Measurements from ENCODE around the gene UGT2B28.
"Not testable (repeated sequence)": the region's sequence is repeated elsewhere in the genome, so short reads cannot be mapped to it uniquely, and the experiment has no call there.

The UGT2B28 gene

GRCh38 chr4:69317669-69318298, 37.5 kb downstream of the UGT2B28 start:
- H3K9me3 ChIP-seq (ENCODE audit: low read depth, low read length); H3K27ac ChIP-seq; H3K9ac ChIP-seq (ENCODE audit: insufficient read length); DNase-seq (ENCODE audit: low read depth, low spot score); H3K36me3 ChIP-seq (ENCODE audit: insufficient read depth, low read length): not testable (repeated sequence)
- peak overlapping the region; percentile 36 for H3K4me3 ChIP-seq

- no peak for TF ChIP-seq EZH2 (IDR thresholded peaks at IDR 0.05)
- TF ChIP-seq FOXP2 (optimal IDR thresholded peaks at IDR 0.05; ENCODE audit: control extremely low read depth, extremely low read length, insufficient read depth) = no peak
- no peak for TF ChIP-seq POLR2AphosphoS5 (IDR thresholded peaks at IDR 0.05; ENCODE audit: borderline replicate concordance, low read depth, low read length)
- no peak for DNase-seq (ENCODE audit: low read depth, low spot score)
- Histone ChIP-seq H3K27ac (no peak overlapping the region), H3K9ac (ENCODE audit: insufficient read length) (no peak overlapping the region), H3K9me3 (ENCODE audit: low read depth, low read length) (no peaks in the 10 kb centered on the region), H3K4me3 (no peak overlapping the region), H3K36me3 (ENCODE audit: insufficient read depth, low read length) (no peaks in the 10 kb centered on the region)
These were observed 41.0 kb downstream of the UGT2B28 start for GRCh38 chr4:69321153-69321729.

GRCh38 chr4:69322055-69322454, 41.8 kb downstream of the UGT2B28 start:
- Histone ChIP-seq H3K9me3 (ENCODE audit: low read depth, low read length) (no peaks in the 10 kb centered on the region), H3K9ac (ENCODE audit: insufficient read length) (no peak overlapping the region), H3K36me3 (ENCODE audit: insufficient read depth, low read length) (no peaks in the 10 kb centered on the region), H3K4me3 (no peak overlapping the region), H3K27ac (no peak overlapping the region)
- DNase-seq (ENCODE audit: low read depth, low spot score) = no peak
- no peak for TF ChIP-seq EZH2 (IDR thresholded peaks at IDR 0.05)
- TF ChIP-seq FOXP2 (optimal IDR thresholded peaks at IDR 0.05; ENCODE audit: control extremely low read depth, extremely low read length, insufficient read depth) = no peak
- TF ChIP-seq POLR2AphosphoS5 (IDR thresholded peaks at IDR 0.05; ENCODE audit: borderline replicate concordance, low read depth, low read length) = no peak

- H3K9me3 ChIP-seq (ENCODE audit: low read depth, low read length) = no peaks in the 10 kb centered on the region
- no peak for DNase-seq (ENCODE audit: low read depth, low spot score)
- no peak for TF ChIP-seq POLR2AphosphoS5 (IDR thresholded peaks at IDR 0.05; ENCODE audit: borderline replicate concordance, low read depth, low read length)
- no peak for TF ChIP-seq FOXP2 (optimal IDR thresholded peaks at IDR 0.05; ENCODE audit: control extremely low read depth, extremely low read length, insufficient read depth)
- no peak for TF ChIP-seq EZH2 (IDR thresholded peaks at IDR 0.05)
- no peak overlapping the region for H3K27ac ChIP-seq
- no peaks in the 10 kb centered on the region for H3K36me3 ChIP-seq (ENCODE audit: insufficient read depth, low read length)
- H3K4me3 ChIP-seq = no peak overlapping the region
- no peak overlapping the region for H3K9ac ChIP-seq (ENCODE audit: insufficient read length)
These were observed 43.0 kb downstream of the UGT2B28 start for GRCh38 chr4:69323284-69323683.

- Histone ChIP-seq H3K36me3 (ENCODE audit: insufficient read depth, low read length) (no peaks in the 10 kb centered on the region), H3K27ac (peak overlapping the region; percentile 60; the same call in 1 of the 2 replicates), H3K9me3 (ENCODE audit: low read depth, low read length) (no peaks in the 10 kb centered on the region), H3K4me3 (peak overlapping the region; percentile 49), H3K9ac (ENCODE audit: insufficient read length) (no peak overlapping the region)
- DNase-seq (ENCODE audit: low read depth, low spot score) = no peak
- TF ChIP-seq EZH2 (IDR thresholded peaks at IDR 0.05) = no peak
- no peak for TF ChIP-seq FOXP2 (optimal IDR thresholded peaks at IDR 0.05; ENCODE audit: control extremely low read depth, extremely low read length, insufficient read depth)
- no peak for TF ChIP-seq POLR2AphosphoS5 (IDR thresholded peaks at IDR 0.05; ENCODE audit: borderline replicate concordance, low read depth, low read length)
These were observed 50.2 kb downstream of the UGT2B28 start for GRCh38 chr4:69330345-69331047.

- not testable (repeated sequence) for H3K9ac ChIP-seq (ENCODE audit: insufficient read length)
These were observed 51.0 kb downstream of the UGT2B28 start for GRCh38 chr4:69331304-69331703.

GRCh38 chr4:69335485-69335884, 55.2 kb downstream of the UGT2B28 start:
- DNase-seq (ENCODE audit: low read depth, low spot score); H3K4me3 ChIP-seq: not testable (repeated sequence)

More at GRCh38 chr4:69331304-69331703, 51.0 kb downstream of the UGT2B28 start:
- not testable (repeated sequence) for H3K9me3 ChIP-seq (ENCODE audit: low read depth, low read length); DNase-seq (ENCODE audit: low read depth, low spot score); H3K27ac ChIP-seq; H3K4me3 ChIP-seq; H3K36me3 ChIP-seq (ENCODE audit: insufficient read depth, low read length)

GRCh38 chr4:69343114-69343513, 62.8 kb downstream of the UGT2B28 start:
- not testable (repeated sequence) for H3K9ac ChIP-seq (ENCODE audit: insufficient read length); H3K27ac ChIP-seq; H3K36me3 ChIP-seq (ENCODE audit: insufficient read depth, low read length)

More at GRCh38 chr4:69335485-69335884, 55.2 kb downstream of the UGT2B28 start:
- H3K9ac ChIP-seq (ENCODE audit: insufficient read length); H3K36me3 ChIP-seq (ENCODE audit: insufficient read depth, low read length); H3K9me3 ChIP-seq (ENCODE audit: low read depth, low read length); H3K27ac ChIP-seq: not testable (repeated sequence)

GRCh38 chr4:69343558-69344420, 63.5 kb downstream of the UGT2B28 start:
- H3K4me3 ChIP-seq; DNase-seq (ENCODE audit: low read depth, low spot score); H3K9me3 ChIP-seq (ENCODE audit: low read depth, low read length); H3K36me3 ChIP-seq (ENCODE audit: insufficient read depth, low read length); H3K27ac ChIP-seq; H3K9ac ChIP-seq (ENCODE audit: insufficient read length): not testable (repeated sequence)

More at GRCh38 chr4:69343114-69343513, 62.8 kb downstream of the UGT2B28 start:
- not testable (repeated sequence) for H3K4me3 ChIP-seq; DNase-seq (ENCODE audit: low read depth, low spot score); H3K9me3 ChIP-seq (ENCODE audit: low read depth, low read length)

Data from SK-N-MC (cell line).